Right lobe of liver (tissue), 6 donors: ENCODE data around the gene TSN. TPM values are rescaled to one million over a fixed set of nuclear protein-coding genes. Genes with fewer than 3 reads are reported as not detected.

ENCODE experiments used
- ATAC-seq, 4 donors: fragments of 200-7000 bp; cut with Tn5 transposase; one replicate each; pipeline ENCODE4 v1.9.1; 2020; ENCODE audit warnings: mild to moderate bottlenecking in 4 of 4, moderate library complexity in 4 of 4
- DNase-seq, 3 donors: peaks; one replicate each; pipeline ENCODE4 v3.0.0-alpha.2; 2020
- H3K27ac ChIP-seq, 3 donors: fragments of 200-600 bp; one replicate each; pipeline ENCODE4 v1.8.0; 2022
- H3K27me3 ChIP-seq, 2 donors: fragments of 200-600 bp; one replicate each; pipeline ENCODE4 v1.8.0; 2022
- H3K36me3 ChIP-seq, 4 donors: fragments of 200-600 bp; sonication (generic) in 1 of 4; one replicate each; pipeline versions ENCODE4 v1.5.1 to v1.8.0; 2017 to 2022; ENCODE audit warnings: control low read depth in 1 of 4
- H3K4me1 ChIP-seq, 4 donors: fragments of 200-600 bp; sonication (generic) in 1 of 4; one replicate each; pipeline versions ENCODE4 v1.5.1 to v1.8.0; 2017 to 2022; ENCODE audit warnings: control low read depth in 1 of 4
- H3K4me3 ChIP-seq, 3 donors: fragments of 200-600 bp; one replicate each; pipeline ENCODE4 v1.8.0; 2022
- H3K9me3 ChIP-seq, 4 donors: fragments of 200-600 bp; sonication (generic) in 1 of 4; one replicate each; pipeline versions ENCODE4 v1.5.1 to v1.8.0; 2017 to 2022; ENCODE audit warnings: control low read depth in 1 of 4
- CTCF ChIP-seq, 4 donors: fragments of 200-600 bp in 3 of 4; fragments of 450-650 bp in 1 of 4; IDR thresholded peaks; one replicate each; pipeline versions ENCODE4 v1.5.1 to v1.8.0; 2016 to 2022; ENCODE audit warnings: antibody characterized with exemption in 4 of 4, mild to moderate bottlenecking in 2 of 4
- POLR2A ChIP-seq: fragments of 450-650 bp; IDR thresholded peaks from one replicate; pipeline ENCODE4 v1.6.1; 2017; ENCODE audit warnings: antibody characterized with exemption, mild to moderate bottlenecking
- WGBS: methylation state at CpG from one replicate; pipeline ENCODE4 v1.1.6; 2018; ENCODE audit warnings: low coverage, low lambda C conversion rate; ENCODE audit not compliant: insufficient coverage; ENCODE audit errors: missing lambda C conversion rate; 5-methylcytosine and 5-hydroxymethylcytosine counted together
- intact Hi-C, 2 donors: fragments of 100-400 bp; cut with DNase I; formaldehyde crosslinking; loops; one replicate each; pipeline versions ENCODE4 v1.11.2 to v1.14.1; 2022
- total RNA-seq, 6 experiments: library from RNA; depleted of rRNA in 2 of 6; stranded (reverse); fragments of >200 nt in 2 of 6; fragmentation: NEBNext Ultra II Directional in 3 of 6; extraction: Animal tissue kit (Norgen Biotek cat#: 25700) in 3 of 6; gene quantifications; one replicate each; pipeline versions ENCODE4 v1.1.0 to v1.2.4, GENCODE V29; 2016 to 2023
- donor health status: DM: no; HTN: yes; CAD: no.
- donor health status: DM: no; HTN: no; CAD: no.
- donor health status: DM: no; HTN: no; CAD: no.
- donor health status: DM: no; HTN: yes; CAD: no.
- donor health status: DM: no; HTN: yes; CAD: no.

The TSN gene
- total RNA-seq, 6 experiments from 2014 or later = 22.5 to 38.1 (median 27.5) TPM

DNA sequence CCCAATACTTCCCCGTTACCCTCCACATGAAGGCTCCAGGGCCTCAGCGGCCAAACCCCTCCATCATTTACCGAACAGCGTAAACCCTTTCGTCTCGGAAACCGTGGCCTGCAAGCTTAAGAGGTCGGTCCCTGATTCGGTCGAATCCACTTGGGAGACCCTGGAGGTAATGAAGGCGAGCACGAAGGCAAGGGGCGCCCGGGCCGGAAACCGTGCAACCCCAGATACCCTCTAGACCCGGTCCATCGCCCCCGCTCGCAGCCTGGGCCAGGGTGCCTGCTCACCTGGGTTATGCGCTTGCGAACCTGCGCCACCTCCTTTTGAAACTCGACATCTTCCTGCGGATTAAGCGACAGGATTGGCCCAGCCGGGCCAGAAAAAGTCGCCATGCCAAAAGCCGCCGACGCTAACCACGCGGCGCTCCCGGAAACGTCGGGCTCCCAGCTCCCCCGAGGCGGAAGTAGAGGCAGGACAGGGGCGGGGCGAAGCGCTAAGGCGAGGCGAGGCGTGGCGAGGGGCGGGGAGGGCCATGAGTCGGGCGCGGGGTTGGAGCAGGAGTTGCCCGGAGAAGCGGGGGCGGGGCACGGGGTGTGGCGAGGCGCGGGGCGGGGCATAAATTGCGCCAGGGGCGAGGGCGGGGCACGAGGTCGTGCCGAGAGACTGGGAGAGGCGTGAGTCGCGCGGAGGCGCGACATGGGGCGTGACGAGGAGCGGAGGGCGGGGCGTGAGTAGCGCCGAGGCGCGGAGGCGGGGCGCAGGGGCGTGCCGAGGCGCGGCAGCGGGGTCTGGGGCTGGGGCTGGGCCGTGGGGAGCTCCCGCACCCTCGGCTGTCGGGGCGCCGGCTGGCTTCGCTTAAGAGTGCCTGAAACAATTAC, 18.8 kb upstream of the TSN start, which contains the start of gene NIFK:
Gene NIFK, minus strand, starts transcription at position 414 of the 875 bp plus-strand sequence. Its CDS starts 25 bp downstream, at position 389.
- no peaks in the 10 kb centered on the region for H3K9me3 ChIP-seq
- no peaks in the 10 kb centered on the region for H3K27me3 ChIP-seq
- intact Hi-C loops = no loop called here
- ATAC-seq (peak; percentile 97 to 99 (median 98)), DNase-seq (peak; percentile 100)
- peaks cover 0 to 26% (median 10%) of the 10 kb centered on the region in 4 donors for H3K36me3 ChIP-seq
- peak within 1 kb of the TSS; percentile 23 to 57 (median 55) for H3K27ac ChIP-seq
- TF ChIP-seq POLR2A (peak; percentile 59), CTCF (IDR thresholded peaks at IDR 0.05) (no peak)
- under 1% methylated on average over 55 of the region's 93 CpGs for WGBS
- H3K4me3 ChIP-seq = peak within 1 kb of the TSS; percentile 58 to 98 (median 89)
- H3K4me1 ChIP-seq = peaks cover 0 to 8% (median 4%) of the 10 kb centered on the region in 4 donors

DNA sequence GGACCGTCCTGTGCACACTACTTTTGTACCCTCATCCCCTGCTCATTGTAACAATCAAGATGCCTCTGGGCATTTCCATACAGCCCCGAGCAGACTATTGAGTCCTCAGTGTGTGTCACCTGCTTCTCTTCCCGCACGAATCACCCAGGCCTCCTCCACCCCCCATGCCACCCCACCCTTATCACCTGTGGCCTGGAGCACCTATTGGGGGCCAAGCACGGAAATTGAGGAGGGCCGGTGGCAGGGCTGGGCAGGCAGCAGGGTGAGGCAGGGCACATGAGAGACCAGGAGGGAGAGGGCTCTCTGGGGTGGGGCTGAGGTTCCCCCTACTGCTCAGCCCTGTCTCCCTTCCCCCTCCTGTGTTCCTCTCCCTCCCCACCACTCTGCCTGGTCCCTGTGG, 14.5 kb upstream of the TSN start:
- ATAC-seq (no peak), DNase-seq (no peak)
- intact Hi-C loops = no loop called here
- no peak overlapping the region for H3K4me3 ChIP-seq
- no peak overlapping the region for H3K27ac ChIP-seq
- TF ChIP-seq CTCF (IDR thresholded peaks at IDR 0.05) = no peak
- TF ChIP-seq POLR2A = no peak
- no peaks in the 10 kb centered on the region for H3K9me3 ChIP-seq
- no peaks in the 10 kb centered on the region for H3K36me3 ChIP-seq
- H3K27me3 ChIP-seq = no peaks in the 10 kb centered on the region
- 76% methylated on average over 6 of the region's 6 CpGs for WGBS
- no peaks in the 10 kb centered on the region for H3K4me1 ChIP-seq

DNA sequence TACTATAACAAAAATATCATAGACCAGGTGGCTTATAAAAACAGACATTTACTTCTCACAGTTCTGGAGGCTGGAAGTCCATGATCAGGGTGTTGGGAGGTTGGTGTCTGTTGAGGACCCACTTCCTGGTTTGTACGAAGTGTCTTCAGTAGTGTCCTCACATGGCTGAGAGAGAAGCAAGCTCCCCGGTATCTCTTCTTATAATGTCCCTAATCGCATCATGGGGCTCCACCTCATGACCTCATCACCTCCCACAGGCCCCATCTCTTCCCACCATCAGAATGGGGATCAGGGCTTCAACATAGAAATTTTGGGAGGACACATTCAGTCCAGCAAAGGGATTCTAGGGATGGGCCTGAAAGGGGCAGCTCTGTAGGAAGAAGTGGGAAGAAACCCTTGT, 14.0 kb upstream of the TSN start:
- Histone ChIP-seq H3K36me3 (no peaks in the 10 kb centered on the region), H3K4me1 (no peaks in the 10 kb centered on the region), H3K9me3 (no peaks in the 10 kb centered on the region), H3K27ac (no peak overlapping the region), H3K4me3 (no peak overlapping the region), H3K27me3 (no peaks in the 10 kb centered on the region)
- ATAC-seq (no peak), DNase-seq (no peak)
- intact Hi-C loops = no loop called here
- no peak for TF ChIP-seq CTCF (IDR thresholded peaks at IDR 0.05)
- no peak for TF ChIP-seq POLR2A
- 40% methylated on average over 1 of the region's 3 CpGs for whole genome bisulfite sequencing

DNA sequence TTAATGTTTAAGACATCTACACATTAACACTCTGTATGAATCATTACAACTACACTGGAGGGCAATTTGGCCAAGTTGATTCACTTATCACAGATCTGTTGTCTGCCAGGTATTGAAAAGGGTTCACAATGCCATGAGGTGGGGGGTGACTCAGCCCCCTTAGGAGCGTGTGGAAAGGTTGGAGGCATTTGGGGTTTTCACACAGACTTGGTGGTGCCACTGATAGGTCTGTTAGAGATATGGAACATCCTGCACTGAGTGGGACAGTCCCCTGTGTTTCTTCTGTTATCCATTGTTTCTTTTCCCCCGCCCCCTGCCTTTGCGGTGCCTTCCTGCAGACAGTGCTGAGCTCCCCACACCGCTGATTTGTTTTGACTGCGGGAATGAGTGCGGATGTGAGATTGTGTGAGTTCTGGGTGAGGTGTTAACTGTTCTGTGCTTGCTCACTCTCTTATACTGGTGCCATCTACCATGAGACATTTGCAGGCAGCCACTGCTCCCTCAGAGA, 9.3 kb upstream of the TSN start:
- no peak overlapping the region for H3K27ac ChIP-seq
- 46% methylated on average over 6 of the region's 6 CpGs for WGBS

More for the DNA sequence above, 9.3 kb upstream of the TSN start:
- intact Hi-C loops = no loop called here
- ATAC-seq (peak; percentile 37 to 76 (median 63)), DNase-seq (no peak)
- H3K9me3 ChIP-seq = no peaks in the 10 kb centered on the region
- H3K4me3 ChIP-seq = no peak overlapping the region
- H3K4me1 ChIP-seq = no peaks in the 10 kb centered on the region
- no peak for TF ChIP-seq CTCF (IDR thresholded peaks at IDR 0.05)
- H3K27me3 ChIP-seq = no peaks in the 10 kb centered on the region
- no peaks in the 10 kb centered on the region for H3K36me3 ChIP-seq
